Small intestine (tissue), 4 donors: Measurements from ENCODE around the gene LGALS8. TPM values are rescaled to one million over a fixed set of nuclear protein-coding genes. Genes with fewer than 3 reads are reported as not detected.

Source experiments
- polyA plus RNA-seq, 4 donors: library from polyadenylated mRNA; stranded (reverse) in 3 of 4; unstranded in 1 of 4; fragments of 200-250 nt in 3 of 4; fragments of 120-200 nt in 1 of 4; gene quantifications; one replicate each; pipeline versions ENCODE4 v1.2.1 to v1.2.3, GENCODE V29; 2013
- donor health status: healthy with polysubstance abuse.
- donor health status: Bipolar disorder and iron deficiency.
- donor health status: healthy.

The LGALS8 gene
- polyA plus RNA-seq, 4 donors = 15.0 to 53.2 (median 18.0) TPM

Other genes starting within 250 kb of the LGALS8 start
- gene ERO1B, start 242.0 kb upstream of the LGALS8 start, polyA plus RNA-seq = 1 to 10 TPM; 2.4 to 6.7 (median 3.6) TPM
- gene EDARADD, start 129.7 kb upstream of the LGALS8 start, polyA plus RNA-seq = under 1 TPM in 2 of 4 donors, not detected in 2; 0.13 to 0.53 TPM
- gene HEATR1, start 80.5 kb downstream of the LGALS8 start, polyA plus RNA-seq = 10 to 100 TPM in 1 of 4 donors, 1 to 10 TPM in 3; 1.1 to 19.0 (median 4.1) TPM
- 10 to 100 TPM in 1 of 4 donors, 1 to 10 TPM in 2, under 1 TPM in 1; 0.19 to 12.2 (median 2.9) TPM for gene ACTN2, start 162.5 kb downstream of the LGALS8 start, polyA plus RNA-seq